ENCODE results near the gene MSI2.

Gene MSI2

GRCh38 chr17:57408071-57408811, 151.9 kb downstream of the MSI2 start:
- Histone ChIP-seq H3K79me2 (ENCODE audit: insufficient read depth, low read length) (peaks cover 40% of the 10 kb centered on the region), H3K9me2 (ENCODE audit: low read depth, low read length) (no peaks in the 10 kb centered on the region), H3K4me2 (ENCODE audit: low read length) (peak overlapping the region; percentile 63), H2AFZ (ENCODE audit: low read length) (no peak overlapping the region), H3K4me1 (ENCODE audit: insufficient read depth, low read length, severe bottlenecking) (peaks cover 94% of the 10 kb centered on the region), H4K20me1 (ENCODE audit: insufficient read depth, low read length) (no peaks in the 10 kb centered on the region), H3K9me3 (ENCODE audit: low read length) (no peaks in the 10 kb centered on the region), H3K27ac (ENCODE audit: low read depth, low read length, poor library complexity, severe bottlenecking) (peak overlapping the region; percentile 90), H3K9ac (ENCODE audit: low read length) (peak overlapping the region; percentile 49; the same call in 1 of the 2 replicates), H3K27me3 (ENCODE audit: insufficient read depth, low read length) (no peaks in the 10 kb centered on the region), H3K36me3 (ENCODE audit: insufficient read depth, low read length) (peaks cover 47% of the 10 kb centered on the region; the same call in 1 of the 2 replicates), H3K4me3 (ENCODE audit: low read depth, low read length, poor library complexity, severe bottlenecking) (peak overlapping the region; percentile 40), H3F3A (ENCODE audit: insufficient read depth, low read length) (peaks cover 5% of the 10 kb centered on the region; the same call in 1 of the 2 replicates)
- TF ChIP-seq CTCF (IDR thresholded peaks at IDR 0.05; ENCODE audit: low read length) = no peak
- no peak for TF ChIP-seq EZH2 (IDR thresholded peaks at IDR 0.05; ENCODE audit: borderline replicate concordance, low read length)

DNA sequence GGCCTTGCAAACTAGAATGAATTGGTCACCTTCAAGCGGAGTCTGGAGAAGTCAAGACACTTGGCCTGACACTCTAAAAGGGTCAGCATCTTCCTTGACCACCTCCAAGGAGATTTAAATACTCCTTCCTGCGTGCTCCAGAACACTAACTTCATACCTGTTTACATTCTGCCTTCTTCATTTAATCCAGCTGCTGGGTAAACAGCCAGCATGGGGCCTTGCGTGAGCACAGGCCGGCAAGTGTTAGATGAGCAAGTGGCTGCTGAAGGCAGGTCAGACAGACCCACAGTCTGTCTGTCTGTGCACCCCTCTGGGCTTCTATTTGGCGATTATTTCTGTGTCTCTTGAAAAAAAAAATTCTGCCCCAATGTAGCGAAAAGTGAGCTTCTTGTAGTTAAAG, 153.8 kb downstream of the MSI2 start:
- H3K79me2 ChIP-seq (ENCODE audit: insufficient read depth, low read length) = peaks cover 48% of the 10 kb centered on the region

DNA sequence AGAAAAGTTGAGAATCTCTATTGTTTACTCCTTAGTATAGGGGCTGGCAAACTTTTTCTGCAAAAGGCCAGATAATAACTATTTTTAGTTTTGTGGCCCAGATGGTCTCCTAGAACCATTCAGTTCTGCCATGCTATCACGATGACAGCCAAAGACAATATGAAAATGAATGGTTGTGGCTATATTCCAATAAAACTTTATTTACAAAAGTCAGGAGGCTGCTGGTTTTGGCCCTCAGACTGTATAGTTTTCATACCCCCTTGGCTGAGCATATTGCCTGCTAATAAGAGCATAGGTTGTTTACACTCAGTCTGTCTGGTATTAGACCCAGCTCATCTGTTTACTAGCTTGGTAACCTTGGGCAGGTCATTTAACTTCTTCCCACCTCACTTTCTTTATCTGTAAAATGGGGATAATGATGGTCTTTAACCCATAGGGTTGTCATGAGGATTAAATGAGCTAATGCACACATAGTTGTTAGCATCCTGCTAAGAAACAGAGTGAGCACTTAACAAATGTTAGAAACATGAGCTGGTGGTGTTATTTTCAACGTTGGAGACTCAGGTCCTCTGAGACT, 156.3 kb downstream of the MSI2 start:
- H3K4me3 ChIP-seq (ENCODE audit: low read depth, low read length, poor library complexity, severe bottlenecking) = no peak overlapping the region
- H3K9me2 ChIP-seq (ENCODE audit: low read depth, low read length) = no peaks in the 10 kb centered on the region
- H3K79me2 ChIP-seq (ENCODE audit: insufficient read depth, low read length) = peaks cover 49% of the 10 kb centered on the region
- H2AFZ ChIP-seq (ENCODE audit: low read length) = no peak overlapping the region
- H3K4me1 ChIP-seq (ENCODE audit: insufficient read depth, low read length, severe bottlenecking) = peaks cover 64% of the 10 kb centered on the region
- no peak overlapping the region for H3K4me2 ChIP-seq (ENCODE audit: low read length)
- no peaks in the 10 kb centered on the region for H3K9me3 ChIP-seq (ENCODE audit: low read length)
- H3K27ac ChIP-seq (ENCODE audit: low read depth, low read length, poor library complexity, severe bottlenecking) = peak overlapping the region; percentile 64
- H3K36me3 ChIP-seq (ENCODE audit: insufficient read depth, low read length) = peaks cover 55% of the 10 kb centered on the region
- H3F3A ChIP-seq (ENCODE audit: insufficient read depth, low read length) = peaks cover 5% of the 10 kb centered on the region; the same call in 1 of the 2 replicates
- H3K27me3 ChIP-seq (ENCODE audit: insufficient read depth, low read length) = no peaks in the 10 kb centered on the region
- TF ChIP-seq CTCF (IDR thresholded peaks at IDR 0.05; ENCODE audit: low read length) = no peak
- no peak for TF ChIP-seq EZH2 (IDR thresholded peaks at IDR 0.05; ENCODE audit: borderline replicate concordance, low read length)
- H4K20me1 ChIP-seq (ENCODE audit: insufficient read depth, low read length) = no peaks in the 10 kb centered on the region
- no peak overlapping the region for H3K9ac ChIP-seq (ENCODE audit: low read length)

More for the DNA sequence above, 153.8 kb downstream of the MSI2 start:
- Histone ChIP-seq H3K9me3 (ENCODE audit: low read length) (no peaks in the 10 kb centered on the region), H3K4me2 (ENCODE audit: low read length) (peak overlapping the region; percentile 1; the same call in 1 of the 2 replicates), H3K4me3 (ENCODE audit: low read depth, low read length, poor library complexity, severe bottlenecking) (no peak overlapping the region), H3K27me3 (ENCODE audit: insufficient read depth, low read length) (no peaks in the 10 kb centered on the region), H3K4me1 (ENCODE audit: insufficient read depth, low read length, severe bottlenecking) (peaks cover 75% of the 10 kb centered on the region), H4K20me1 (ENCODE audit: insufficient read depth, low read length) (no peaks in the 10 kb centered on the region), H2AFZ (ENCODE audit: low read length) (no peak overlapping the region), H3K27ac (ENCODE audit: low read depth, low read length, poor library complexity, severe bottlenecking) (peak overlapping the region; percentile 46), H3K36me3 (ENCODE audit: insufficient read depth, low read length) (peaks cover 45% of the 10 kb centered on the region; the same call in 1 of the 2 replicates), H3F3A (ENCODE audit: insufficient read depth, low read length) (peaks cover 5% of the 10 kb centered on the region; the same call in 1 of the 2 replicates), H3K9ac (ENCODE audit: low read length) (no peak overlapping the region), H3K9me2 (ENCODE audit: low read depth, low read length) (no peaks in the 10 kb centered on the region)
- no peak for TF ChIP-seq CTCF (IDR thresholded peaks at IDR 0.05; ENCODE audit: low read length)
- no peak for TF ChIP-seq EZH2 (IDR thresholded peaks at IDR 0.05; ENCODE audit: borderline replicate concordance, low read length)
